Renal cortical epithelial cell (primary cell): ENCODE data around the gene UBASH3A. TPM values are rescaled to one million over a fixed set of nuclear protein-coding genes. Genes with fewer than 3 reads are reported as not detected.
A peak's percentile ranks its signal among the peaks of the same experiment; 100 is the strongest.

ENCODE experiments used
- DNase-seq: peaks from one replicate; pipeline ENCODE4 v3.0.0-alpha.2; 2011; ENCODE audit warnings: low read depth
- total RNA-seq: library from RNA; depleted of rRNA; stranded (reverse); fragments of >200 nt; gene quantifications from 2 replicates; pipeline ENCODE4 v1.2.3, GENCODE V29; 2014

The UBASH3A gene
- total RNA-seq, 1 donor from 2014 or later = not detected

- no peak for DNase-seq
Observed at GRCh38 chr21:42411197-42411869, 7.6 kb downstream of the UBASH3A start.

GRCh38 chr21:42411891-42412635, 8.4 kb downstream of the UBASH3A start:
- DNase-seq = no peak

- no peak for DNase-seq
Observed at GRCh38 chr21:42412636-42412933, 8.9 kb downstream of the UBASH3A start.

GRCh38 chr21:42413093-42413492, 9.4 kb downstream of the UBASH3A start:
- no peak for DNase-seq

GRCh38 chr21:42413500-42413899, 9.8 kb downstream of the UBASH3A start:
- no peak for DNase-seq

GRCh38 chr21:42414066-42414465, 10.4 kb downstream of the UBASH3A start:
- no peak for DNase-seq

GRCh38 chr21:42414553-42414927, 10.8 kb downstream of the UBASH3A start:
- no peak for DNase-seq

GRCh38 chr21:42414928-42415769, 11.4 kb downstream of the UBASH3A start:
- DNase-seq = peak; percentile 86

- no peak for DNase-seq
Observed at GRCh38 chr21:42417533-42417932, 13.8 kb downstream of the UBASH3A start.

GRCh38 chr21:42418886-42419285, 15.2 kb downstream of the UBASH3A start:
- no peak for DNase-seq

GRCh38 chr21:42419845-42420244, 16.1 kb downstream of the UBASH3A start:
- DNase-seq = no peak

- DNase-seq = no peak
Observed at GRCh38 chr21:42421018-42421793, 17.5 kb downstream of the UBASH3A start.

- DNase-seq = no peak
Observed at GRCh38 chr21:42423197-42423675, 19.5 kb downstream of the UBASH3A start.

GRCh38 chr21:42423685-42424084, 20.0 kb downstream of the UBASH3A start:
- DNase-seq = no peak

GRCh38 chr21:42424914-42425541, 21.3 kb downstream of the UBASH3A start:
- no peak for DNase-seq

GRCh38 chr21:42425591-42425990, 21.9 kb downstream of the UBASH3A start:
- DNase-seq = no peak

GRCh38 chr21:42426424-42426823, 22.7 kb downstream of the UBASH3A start:
- DNase-seq = no peak

- DNase-seq = no peak
Observed at GRCh38 chr21:42426876-42427480, 23.3 kb downstream of the UBASH3A start.

- DNase-seq = no peak
Observed at GRCh38 chr21:42427809-42428419, 24.2 kb downstream of the UBASH3A start.

- DNase-seq = no peak
Observed at GRCh38 chr21:42429021-42429420, 25.3 kb downstream of the UBASH3A start.
